COLO668 (cell line): ENCODE results near the gene KCTD7.
A peak's percentile ranks its signal among the peaks of the same experiment; 100 is the strongest.
"Not testable (repeated sequence)": the region's sequence is repeated elsewhere in the genome, so short reads cannot be mapped to it uniquely, and the experiment has no call there.

Experiments
- DNase-seq: peaks from one replicate; lab custom pipeline; 2025; ENCODE audit not compliant: unreplicated experiment; lab: John Stamatoyannopoulos, UW

KCTD7 gene

DNA sequence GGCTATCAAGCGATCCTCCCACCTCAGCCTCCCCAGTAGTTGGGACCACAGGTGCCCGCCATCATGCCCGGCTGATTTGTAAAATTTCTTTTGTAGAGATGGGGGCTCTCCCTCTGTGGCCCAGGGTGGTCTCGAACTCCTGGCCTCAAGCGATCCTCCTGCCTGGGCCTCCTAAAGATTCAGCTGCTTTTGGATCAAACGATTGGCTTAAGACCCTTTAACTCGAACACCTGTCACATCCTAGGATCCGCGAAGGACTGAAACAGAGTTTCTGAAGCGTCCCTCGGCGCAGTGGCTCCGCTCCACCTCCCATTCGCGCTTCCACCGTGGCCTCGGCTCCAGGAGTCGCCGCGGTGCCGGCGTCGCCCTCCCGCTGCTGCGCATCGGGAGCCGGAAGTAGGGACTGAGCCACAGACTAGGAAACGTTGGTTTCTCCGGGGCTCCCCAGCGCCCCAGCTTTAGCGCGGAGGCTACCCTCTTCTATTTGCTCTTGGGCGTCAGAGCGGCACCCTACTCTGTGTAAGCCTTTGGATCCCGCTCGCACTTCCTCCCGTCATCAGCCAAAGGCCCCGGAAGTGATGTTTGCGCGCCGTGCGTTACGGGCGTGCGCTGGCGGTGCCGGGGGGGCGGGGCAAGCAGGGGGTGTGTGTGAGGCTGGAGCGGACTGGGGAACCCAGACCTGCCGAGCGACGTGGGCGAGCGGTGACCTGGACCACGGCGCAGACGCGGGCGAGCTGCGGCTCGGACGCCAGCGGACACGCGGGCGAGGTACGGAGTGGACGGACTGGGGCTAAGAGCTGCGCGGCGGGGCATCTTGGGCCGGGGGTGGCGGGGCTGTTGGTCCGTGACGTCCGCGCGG is 53.0 kb downstream of the KCTD7 start:
- DNase-seq: peak; percentile 96

DNA sequence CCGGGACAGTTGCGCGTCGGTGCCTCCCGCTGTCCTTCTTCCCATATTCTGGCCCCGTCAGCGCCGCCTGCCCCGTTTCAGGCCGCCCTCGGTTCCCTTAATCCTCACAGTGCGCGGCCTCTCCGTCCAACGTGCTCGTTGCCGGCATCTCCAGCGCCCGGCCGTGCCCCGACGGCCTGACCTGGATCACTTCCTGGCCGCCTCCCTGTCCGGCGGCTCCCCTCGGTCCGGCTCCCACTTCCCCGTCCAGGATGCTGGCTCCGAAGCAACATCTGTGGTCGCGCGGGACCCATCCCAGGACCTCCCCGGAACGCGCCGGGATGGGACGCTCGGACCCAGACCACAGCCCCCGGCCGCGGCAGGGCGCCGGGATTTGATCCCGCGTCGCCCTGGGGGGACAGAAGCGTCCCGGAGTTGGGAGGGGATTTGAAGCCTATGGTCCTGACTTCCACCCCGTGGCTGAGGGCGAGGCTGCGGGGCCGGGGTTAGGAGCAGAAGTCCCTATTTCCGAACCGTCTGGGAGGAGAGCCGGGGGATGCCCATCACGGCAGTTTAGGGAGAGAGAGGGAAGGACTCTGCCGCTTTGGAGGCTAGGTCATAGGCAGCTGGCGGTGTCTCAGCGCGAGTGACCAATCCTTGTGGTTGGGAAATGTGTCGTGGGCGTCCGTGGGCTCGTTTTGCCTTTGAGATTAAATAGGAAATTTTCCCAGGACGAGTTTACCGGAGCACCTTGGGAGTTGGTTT is 53.8 kb downstream of the KCTD7 start:
- DNase-seq: peak; percentile 50

DNA sequence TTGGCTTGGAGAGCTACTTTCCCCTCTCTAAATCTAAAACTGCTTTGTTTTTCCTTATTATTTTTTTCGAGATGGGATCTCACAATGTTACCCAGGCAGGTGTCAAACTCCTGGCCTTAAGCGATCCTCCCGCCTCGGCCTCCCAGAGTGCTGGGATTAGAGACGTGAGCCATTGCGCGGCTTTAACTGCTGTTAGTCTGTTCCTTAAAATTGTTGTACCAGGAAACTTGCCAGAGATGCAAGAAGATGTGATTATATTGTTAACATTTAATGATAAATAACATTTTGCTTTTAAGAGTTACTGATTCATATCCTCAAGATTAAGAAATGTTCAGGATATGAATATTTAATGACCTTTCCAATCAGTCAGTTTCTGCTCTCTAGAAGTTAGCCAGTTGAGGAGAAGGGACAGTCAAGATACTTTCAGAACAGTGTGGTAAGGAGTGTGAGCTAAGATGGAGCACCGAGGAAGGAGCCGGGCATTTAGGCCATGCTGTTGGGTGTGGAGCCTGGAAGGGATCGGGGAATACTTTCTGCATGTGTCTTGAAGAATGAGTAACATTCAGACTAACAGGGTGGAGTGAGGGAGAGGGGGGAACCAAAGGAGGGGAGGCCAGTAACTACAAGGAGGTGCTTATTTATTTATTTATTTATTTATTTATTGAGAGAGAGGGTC is 54.6 kb downstream of the KCTD7 start:
- not testable (repeated sequence) for DNase-seq

- no peak for DNase-seq
Observed at GRCh38 chr7:66683770-66684123, 55.1 kb downstream of the KCTD7 start.

DNA sequence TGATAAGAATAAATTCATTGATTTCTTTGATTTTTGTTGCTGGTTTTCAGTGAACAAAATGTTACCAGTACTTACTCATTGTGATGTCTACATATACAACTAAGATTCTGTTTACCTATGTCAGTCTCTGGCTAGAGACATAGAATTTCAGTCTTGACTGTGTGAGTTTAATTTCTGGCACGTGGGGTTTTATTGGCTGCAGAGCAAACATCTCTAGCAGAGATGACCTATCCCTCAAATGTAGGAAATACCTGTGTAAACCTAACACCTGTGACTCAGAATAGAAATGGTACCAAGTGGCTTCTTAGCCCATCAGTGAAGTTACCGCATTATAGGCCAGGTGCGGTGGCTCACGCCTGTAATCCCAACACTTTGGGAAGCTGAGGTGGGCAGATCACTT is 57.0 kb downstream of the KCTD7 start:
- DNase-seq: not testable (repeated sequence)

GRCh38 chr7:66687186-66687585 is 58.5 kb downstream of the KCTD7 start:
- DNase-seq: no peak

DNA sequence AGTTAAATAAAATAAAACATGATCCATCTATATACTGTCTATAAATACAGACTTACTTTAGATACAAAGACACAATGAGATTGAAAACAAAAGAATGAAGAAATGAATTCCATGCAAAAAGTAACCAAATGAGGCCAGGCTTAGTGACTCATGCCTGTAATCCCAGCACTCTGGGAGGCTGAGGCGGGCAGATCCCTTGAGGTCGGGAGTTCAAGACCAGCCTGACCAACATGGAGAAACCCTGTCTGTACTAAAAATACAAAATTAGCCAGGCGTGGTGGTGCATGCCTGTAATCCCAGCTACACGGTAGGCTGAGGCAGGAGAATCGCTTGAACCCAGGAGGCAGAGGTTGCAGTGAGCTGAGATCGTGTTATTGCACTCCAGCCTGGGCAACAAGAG is 59.0 kb downstream of the KCTD7 start:
- DNase-seq: not testable (repeated sequence)

DNA sequence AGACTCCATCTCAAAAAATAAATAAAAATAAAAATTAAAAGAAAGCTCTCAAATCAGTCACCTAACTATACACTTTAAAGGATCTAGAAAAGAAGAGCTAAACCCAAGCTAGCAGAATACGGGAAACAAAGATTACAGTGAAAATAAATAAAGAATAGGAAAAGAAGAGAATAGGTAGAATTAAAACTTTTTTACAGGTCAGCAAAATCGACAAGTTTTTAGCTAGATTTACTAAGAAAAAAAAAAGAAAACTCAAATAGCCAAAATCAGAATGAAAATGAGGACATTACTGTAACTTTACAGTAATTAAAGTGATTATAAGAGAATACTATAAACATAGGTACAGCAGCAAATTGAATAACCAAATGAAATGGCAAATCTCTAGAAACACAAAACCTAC is 60.4 kb downstream of the KCTD7 start:
- no peak for DNase-seq

DNA sequence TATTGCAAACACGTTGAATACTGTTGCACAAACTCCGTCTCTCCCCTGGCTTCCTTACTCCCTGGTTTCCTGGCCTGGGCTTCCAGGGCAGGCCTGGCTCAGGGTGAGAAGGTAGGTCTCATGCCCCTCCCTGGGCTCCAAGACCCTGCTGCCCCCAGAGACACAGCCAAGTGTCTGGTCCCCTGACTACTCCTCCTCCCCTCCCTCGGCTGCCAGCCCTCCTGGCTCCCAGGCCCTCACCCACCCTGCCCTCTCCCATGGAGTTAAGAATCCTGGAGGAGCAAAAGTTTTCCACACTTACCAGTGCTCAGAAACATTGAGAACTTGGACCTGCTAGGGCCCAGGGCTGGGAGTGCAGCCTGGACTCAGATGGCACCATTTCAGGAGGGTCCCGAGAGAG is 64.7 kb downstream of the KCTD7 start:
- DNase-seq: no peak
